NCI-H748 (cell line): ENCODE measurements around the gene TMEM186.
"Not testable (repeated sequence)": the region's sequence is repeated elsewhere in the genome, so short reads cannot be mapped to it uniquely, and the experiment has no call there.

Source experiments
- DNase-seq: peaks from one replicate; lab custom pipeline; 2025; ENCODE audit not compliant: unreplicated experiment; lab: John Stamatoyannopoulos, UW

Gene TMEM186

GRCh38 chr16:8812162-8812843, 14.9 kb upstream of the TMEM186 start:
- no peak for DNase-seq

GRCh38 chr16:8808613-8809353, 11.3 kb upstream of the TMEM186 start:
- no peak for DNase-seq

- no peak for DNase-seq
Measured at GRCh38 chr16:8808009-8808408, 10.6 kb upstream of the TMEM186 start.

GRCh38 chr16:8807189-8807588, 9.8 kb upstream of the TMEM186 start:
- no peak for DNase-seq

- DNase-seq: no peak
Measured at GRCh38 chr16:8806272-8806983, 9.0 kb upstream of the TMEM186 start.

GRCh38 chr16:8804313-8804712, 6.9 kb upstream of the TMEM186 start:
- DNase-seq: no peak

GRCh38 chr16:8803733-8804132, 6.3 kb upstream of the TMEM186 start:
- not testable (repeated sequence) for DNase-seq

GRCh38 chr16:8801701-8802100, 4.3 kb upstream of the TMEM186 start:
- no peak for DNase-seq

- DNase-seq: no peak
Measured at GRCh38 chr16:8798535-8799157, 1.2 kb upstream of the TMEM186 start.

- DNase-seq: no peak
Measured at GRCh38 chr16:8798174-8798527, 712 bp upstream of the TMEM186 start.

- no peak for DNase-seq
Measured at GRCh38 chr16:8796469-8797363, 723 bp downstream of the TMEM186 start.

GRCh38 chr16:8795818-8796217, 1.6 kb downstream of the TMEM186 start:
- DNase-seq: no peak

GRCh38 chr16:8795091-8795490, 2.3 kb downstream of the TMEM186 start:
- DNase-seq: no peak

- no peak for DNase-seq
Measured at GRCh38 chr16:8788578-8789172, 8.8 kb downstream of the TMEM186 start.

- not testable (repeated sequence) for DNase-seq
Measured at GRCh38 chr16:8786316-8786715, 11.1 kb downstream of the TMEM186 start.

GRCh38 chr16:8785408-8785807, 12.0 kb downstream of the TMEM186 start:
- no peak for DNase-seq

- no peak for DNase-seq
Measured at GRCh38 chr16:8782673-8783072, 14.8 kb downstream of the TMEM186 start.

- no peak for DNase-seq
Measured at GRCh38 chr16:8781797-8782196, 15.6 kb downstream of the TMEM186 start.

GRCh38 chr16:8777217-8777616, 20.2 kb downstream of the TMEM186 start:
- no peak for DNase-seq

GRCh38 chr16:8776129-8776584, 21.3 kb downstream of the TMEM186 start:
- DNase-seq: no peak
